Immature natural killer cell (primary cell): ENCODE measurements around the gene CEP57L1. TPM values are rescaled to one million over a fixed set of nuclear protein-coding genes. Genes with fewer than 3 reads are reported as not detected.
"Not testable (repeated sequence)": the region's sequence is repeated elsewhere in the genome, so short reads cannot be mapped to it uniquely, and the experiment has no call there.

Experiments
- DNase-seq, 3 donors: peaks; one replicate each; pipeline ENCODE4 v3.0.0; 2022; ENCODE audit warnings: mixed read lengths in 1 of 3
- H3K27ac Mint-ChIP-seq, 6 donors: one replicate each; pipeline ENCODE4 v1.8.0; 2020; ENCODE audit warnings: mixed read lengths in 6 of 6, mild to moderate bottlenecking in 5 of 6, inconsistent platforms in 4 of 6, moderate library complexity in 3 of 6
- H3K27me3 Mint-ChIP-seq, 3 donors: one replicate each; pipeline ENCODE4 v1.8.0; 2020 to 2021; ENCODE audit warnings: low read depth in 3 of 3, mild to moderate bottlenecking in 3 of 3, mixed read lengths in 3 of 3, moderate library complexity in 3 of 3, inconsistent platforms in 1 of 3
- H3K36me3 Mint-ChIP-seq, 3 donors: one replicate each; pipeline ENCODE4 v1.8.0; 2020; ENCODE audit warnings: mixed read lengths in 3 of 3, inconsistent platforms in 2 of 3, mild to moderate bottlenecking in 2 of 3
- H3K4me1 Mint-ChIP-seq, 2 donors: one replicate each; pipeline ENCODE4 v1.8.0; 2020; ENCODE audit warnings: inconsistent platforms in 2 of 2, mild to moderate bottlenecking in 2 of 2, mixed read lengths in 2 of 2, moderate library complexity in 1 of 2
- H3K4me3 Mint-ChIP-seq, 5 donors: one replicate each; pipeline ENCODE4 v1.8.0; 2020; ENCODE audit warnings: mild to moderate bottlenecking in 5 of 5, mixed read lengths in 5 of 5, inconsistent platforms in 3 of 5, moderate library complexity in 3 of 5
- H3K9me3 Mint-ChIP-seq, 6 donors: one replicate each; pipeline ENCODE4 v1.8.0; 2020; ENCODE audit warnings: mild to moderate bottlenecking in 6 of 6, mixed read lengths in 6 of 6, inconsistent platforms in 4 of 6, moderate library complexity in 3 of 6
- polyA plus RNA-seq, 3 donors: library from polyadenylated mRNA; unstranded; fragments of 300-500 nt; fragmentation: Illumina TruSeq; gene quantifications; one replicate each; pipeline ENCODE4 v1.2.3, GENCODE V29; 2021

Gene CEP57L1
- polyA plus RNA-seq, 3 donors from 2014 or later: 2.9 to 7.5 (median 6.9) TPM

DNA sequence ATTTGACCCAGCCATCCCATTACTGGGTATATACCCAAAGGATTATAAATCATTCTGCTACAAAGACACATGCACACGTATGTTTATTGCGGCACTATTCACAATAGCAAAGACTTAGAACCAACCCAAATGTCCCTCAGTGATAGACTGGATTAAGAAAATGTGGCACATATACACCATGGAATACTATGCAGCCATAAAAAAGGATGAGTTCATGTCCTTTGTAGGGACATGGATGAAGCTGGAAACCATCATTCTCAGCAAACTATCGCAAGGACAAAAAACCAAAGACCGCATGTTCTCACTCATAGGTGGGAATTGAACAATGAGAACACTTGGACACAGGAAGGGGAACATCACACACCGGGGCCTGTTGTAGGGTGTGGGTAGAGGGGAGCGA is 40.7 kb downstream of the CEP57L1 start:
- H3K4me3 Mint-ChIP-seq, H3K9me3 Mint-ChIP-seq, DNase-seq, H3K27ac Mint-ChIP-seq, H3K27me3 Mint-ChIP-seq, H3K4me1 Mint-ChIP-seq: not testable (repeated sequence)
- peaks cover 8 to 14% (median 9%) of the 10 kb centered on the region in 3 donors for H3K36me3 Mint-ChIP-seq

DNA sequence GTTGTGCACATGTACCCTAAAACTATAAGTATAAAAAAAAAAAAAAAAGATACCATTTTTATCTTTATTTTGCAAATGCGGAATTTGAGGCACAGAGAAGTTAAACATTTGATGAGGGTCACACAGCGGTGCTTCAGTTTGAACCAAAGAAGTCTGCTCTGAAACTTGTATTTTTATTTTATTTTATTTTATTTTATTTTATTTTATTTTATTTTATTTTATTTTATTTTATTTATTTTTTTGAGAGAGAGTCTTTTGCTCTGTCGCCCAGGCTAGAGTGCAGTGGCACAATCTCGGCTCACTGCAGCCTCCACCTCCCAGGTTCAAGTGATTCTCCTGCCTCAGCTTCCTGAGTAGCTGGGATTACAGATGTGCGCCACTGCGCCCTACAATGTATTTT is 41.2 kb downstream of the CEP57L1 start:
- not testable (repeated sequence) for DNase-seq, H3K27ac Mint-ChIP-seq, H3K9me3 Mint-ChIP-seq, H3K27me3 Mint-ChIP-seq, H3K4me1 Mint-ChIP-seq, H3K4me3 Mint-ChIP-seq
- peaks cover 8 to 17% (median 9%) of the 10 kb centered on the region in 3 donors for H3K36me3 Mint-ChIP-seq

DNA sequence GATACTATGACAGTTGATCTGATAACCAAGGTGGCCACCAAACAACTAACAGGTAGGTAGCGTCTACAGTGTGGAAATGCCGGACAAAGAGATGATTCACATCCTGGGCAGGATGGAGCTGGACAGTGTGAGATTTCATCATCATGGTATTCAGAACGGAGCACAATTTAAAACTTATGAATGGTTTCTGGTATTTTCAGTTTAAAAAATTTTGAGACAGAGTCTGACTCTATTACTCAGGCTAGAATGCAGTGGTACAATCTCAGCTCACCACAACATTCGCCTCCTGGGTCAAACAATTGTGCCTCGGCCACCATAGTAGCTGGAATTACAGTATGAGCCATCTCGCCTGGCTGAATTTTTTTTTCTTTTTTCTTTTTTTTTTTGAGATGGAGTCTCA is 43.8 kb downstream of the CEP57L1 start:
- Mint-ChIP-seq H3K4me1 (no peaks in the 10 kb centered on the region), H3K36me3 (peaks cover 3 to 16% (median 4%) of the 10 kb centered on the region in 3 donors), H3K9me3 (peaks cover 0 to 2% (median 0%) of the 10 kb centered on the region in 6 donors), H3K27ac (no peak overlapping the region), H3K4me3 (no peak overlapping the region), H3K27me3 (no peaks in the 10 kb centered on the region)
- DNase-seq: no peak

DNA sequence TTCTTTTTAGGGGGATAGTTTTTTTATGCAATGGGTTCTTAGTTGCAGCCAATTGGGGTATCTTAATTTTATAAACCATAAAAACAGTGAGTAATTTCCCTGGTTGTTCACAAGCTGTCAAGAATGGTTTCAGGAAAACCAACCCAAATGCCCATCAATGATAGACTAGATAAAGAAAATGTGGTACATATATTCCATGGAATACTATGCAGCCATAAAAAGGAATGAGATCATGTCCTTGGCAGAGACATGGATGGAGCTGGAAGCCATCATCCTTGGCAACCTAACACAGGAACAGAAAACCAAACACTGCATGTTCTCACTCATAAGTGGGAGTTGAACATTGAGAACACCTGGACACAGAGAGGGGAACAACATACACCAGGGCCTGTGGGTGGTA is 46.8 kb downstream of the CEP57L1 start:
- H3K36me3 Mint-ChIP-seq: peaks cover 3 to 16% (median 4%) of the 10 kb centered on the region in 3 donors
- H3K4me1 Mint-ChIP-seq, DNase-seq, H3K27me3 Mint-ChIP-seq, H3K4me3 Mint-ChIP-seq, H3K27ac Mint-ChIP-seq, H3K9me3 Mint-ChIP-seq: not testable (repeated sequence)

DNA sequence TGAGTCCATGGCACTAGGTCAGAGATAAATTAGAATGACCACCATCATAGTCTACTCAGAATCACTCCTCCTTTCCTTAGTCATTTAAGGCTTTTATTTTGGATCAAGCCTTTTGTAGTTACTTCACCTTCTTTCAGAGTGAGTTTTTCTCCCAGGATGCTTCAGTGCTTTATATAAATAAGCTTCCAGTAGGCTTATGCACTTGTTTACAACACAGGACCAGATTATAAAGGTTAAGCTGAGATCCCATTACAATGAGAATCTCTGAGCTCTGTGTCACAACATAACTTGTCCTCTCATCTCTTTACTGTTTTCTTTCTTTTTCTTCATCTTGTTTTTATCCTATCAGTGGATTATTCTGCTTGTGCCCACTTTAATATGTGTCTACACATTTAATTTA is 47.9 kb downstream of the CEP57L1 start:
- Mint-ChIP-seq H3K27me3 (no peaks in the 10 kb centered on the region), H3K4me3 (no peak overlapping the region), H3K4me1 (no peaks in the 10 kb centered on the region), H3K27ac (no peak overlapping the region), H3K9me3 (no peaks in the 10 kb centered on the region), H3K36me3 (peaks cover 3 to 21% (median 11%) of the 10 kb centered on the region in 3 donors)
- DNase-seq: no peak

DNA sequence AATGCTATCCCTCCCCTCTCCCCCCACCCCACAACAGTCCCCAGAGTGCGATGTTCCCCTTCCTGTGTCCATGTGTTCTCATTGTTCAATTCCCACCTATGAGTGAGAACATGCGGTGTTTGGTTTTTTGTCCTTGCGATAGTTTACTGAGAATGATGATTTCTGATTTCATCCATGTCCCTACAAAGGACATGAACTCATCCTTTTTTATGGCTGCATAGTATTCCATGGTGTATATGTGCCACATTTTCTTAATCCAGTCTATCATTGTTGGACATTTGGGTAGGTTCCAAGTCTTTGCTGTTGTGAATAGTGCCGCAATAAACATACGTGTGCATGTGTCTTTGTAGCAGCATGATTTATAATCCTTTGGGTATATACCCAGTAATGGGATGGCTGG is 52.9 kb downstream of the CEP57L1 start:
- not testable (repeated sequence) for H3K4me1 Mint-ChIP-seq, H3K27me3 Mint-ChIP-seq, DNase-seq, H3K9me3 Mint-ChIP-seq, H3K4me3 Mint-ChIP-seq, H3K27ac Mint-ChIP-seq
- peaks cover 5 to 27% (median 17%) of the 10 kb centered on the region in 3 donors for H3K36me3 Mint-ChIP-seq

DNA sequence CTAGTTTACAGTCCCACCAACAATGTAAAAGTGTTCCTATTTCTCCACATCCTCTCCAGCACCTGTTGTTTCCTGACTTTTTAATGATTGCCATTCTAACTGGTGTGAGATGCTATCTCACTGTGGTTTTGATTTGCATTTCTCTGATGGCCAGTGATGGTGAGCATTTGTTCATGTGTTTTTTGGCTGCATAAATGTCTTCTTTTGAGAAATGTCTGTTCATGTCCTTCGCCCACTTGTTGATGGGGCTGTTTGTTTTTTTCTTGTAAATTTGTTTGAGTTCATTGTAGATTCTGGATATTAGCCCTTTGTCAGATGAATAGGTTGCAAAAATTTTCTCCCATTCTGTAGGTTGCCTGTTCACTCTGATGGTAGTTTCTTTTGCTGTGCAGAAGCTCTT is 53.4 kb downstream of the CEP57L1 start:
- not testable (repeated sequence) for H3K27ac Mint-ChIP-seq, H3K27me3 Mint-ChIP-seq, DNase-seq, H3K9me3 Mint-ChIP-seq, H3K4me1 Mint-ChIP-seq, H3K4me3 Mint-ChIP-seq
- H3K36me3 Mint-ChIP-seq: peaks cover 5 to 30% (median 14%) of the 10 kb centered on the region in 3 donors

DNA sequence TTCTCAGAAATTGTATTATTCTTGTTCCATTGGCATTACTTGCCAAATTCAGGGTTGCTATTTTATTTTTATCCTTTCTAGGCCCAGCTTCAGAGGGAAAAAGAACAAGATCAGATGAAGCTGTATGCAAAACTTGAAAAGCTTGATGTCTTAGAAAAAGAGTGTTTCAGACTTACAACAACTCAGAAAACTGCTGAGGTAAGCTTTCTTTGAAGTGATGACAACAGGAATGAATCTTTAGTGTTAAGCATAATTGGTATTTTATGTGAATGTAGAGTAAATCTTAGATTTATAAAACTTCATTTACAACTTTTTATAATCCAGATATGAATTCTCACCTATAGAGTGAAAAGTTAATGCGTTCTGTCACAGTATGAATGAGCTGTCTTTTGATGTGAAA is 58.4 kb downstream of the CEP57L1 start:
- Mint-ChIP-seq H3K4me3 (no peak overlapping the region), H3K9me3 (peaks cover 0 to 4% (median 0%) of the 10 kb centered on the region in 6 donors), H3K27ac (no peak overlapping the region), H3K36me3 (peaks cover 19 to 40% (median 36%) of the 10 kb centered on the region in 3 donors), H3K27me3 (peaks cover 0 to 3% (median 0%) of the 10 kb centered on the region in 3 donors), H3K4me1 (no peaks in the 10 kb centered on the region)
- no peak for DNase-seq

DNA sequence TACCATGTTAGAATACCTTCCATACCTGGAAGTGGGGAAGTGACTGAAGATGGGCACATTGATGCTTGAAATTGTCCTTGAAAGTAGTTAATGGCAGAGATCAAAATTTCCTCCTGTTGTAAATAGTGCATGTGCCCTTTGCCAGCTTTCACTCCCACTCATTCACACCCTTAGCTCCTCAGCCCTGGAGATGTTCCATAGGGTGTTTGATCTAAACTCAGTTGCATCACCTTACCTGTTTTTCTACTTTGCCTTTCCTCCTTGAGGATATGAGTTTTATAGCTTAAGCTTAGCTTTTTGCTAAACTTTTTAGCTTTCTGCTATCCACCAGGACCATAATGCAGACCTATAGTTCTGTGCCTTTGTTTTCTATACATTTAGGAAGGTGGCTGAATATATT is 69.0 kb downstream of the CEP57L1 start:
- Mint-ChIP-seq H3K4me1 (no peaks in the 10 kb centered on the region), H3K9me3 (no peaks in the 10 kb centered on the region), H3K4me3 (no peak overlapping the region), H3K27me3 (no peaks in the 10 kb centered on the region), H3K27ac (no peak overlapping the region), H3K36me3 (peaks cover 3 to 18% (median 18%) of the 10 kb centered on the region in 3 donors)
- no peak for DNase-seq

DNA sequence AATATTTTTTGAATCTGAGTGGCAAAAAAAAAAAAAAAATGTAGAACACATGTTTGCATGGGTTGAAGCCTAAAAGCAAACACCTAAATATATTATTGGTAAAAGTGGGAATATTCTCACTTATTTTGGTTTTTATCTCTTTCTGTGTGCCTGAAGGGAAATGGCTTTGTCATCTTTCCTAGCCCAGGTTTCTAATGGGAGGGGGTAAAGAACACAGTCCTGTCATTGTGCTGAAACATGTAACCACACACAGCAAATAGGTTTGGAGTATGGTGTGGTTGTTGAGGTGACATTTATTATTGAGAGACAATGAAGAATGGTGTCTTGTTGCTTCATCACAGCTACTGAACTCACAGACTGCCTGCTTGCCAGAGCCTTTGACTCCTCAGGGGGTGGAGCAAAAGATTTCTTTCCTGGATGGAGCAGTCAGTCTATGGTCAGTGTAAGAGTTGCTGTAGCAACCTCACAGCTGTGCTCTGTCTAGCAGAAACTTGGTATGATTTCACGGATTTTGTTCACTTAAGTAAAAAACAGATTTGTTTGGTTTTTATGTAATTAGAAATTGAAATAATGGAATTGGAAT is 70.2 kb downstream of the CEP57L1 start:
- Mint-ChIP-seq H3K36me3 (peaks cover 3 to 18% (median 14%) of the 10 kb centered on the region in 3 donors), H3K27me3 (no peaks in the 10 kb centered on the region), H3K9me3 (no peaks in the 10 kb centered on the region), H3K4me3 (no peak overlapping the region), H3K4me1 (no peaks in the 10 kb centered on the region), H3K27ac (no peak overlapping the region)
- DNase-seq: no peak

DNA sequence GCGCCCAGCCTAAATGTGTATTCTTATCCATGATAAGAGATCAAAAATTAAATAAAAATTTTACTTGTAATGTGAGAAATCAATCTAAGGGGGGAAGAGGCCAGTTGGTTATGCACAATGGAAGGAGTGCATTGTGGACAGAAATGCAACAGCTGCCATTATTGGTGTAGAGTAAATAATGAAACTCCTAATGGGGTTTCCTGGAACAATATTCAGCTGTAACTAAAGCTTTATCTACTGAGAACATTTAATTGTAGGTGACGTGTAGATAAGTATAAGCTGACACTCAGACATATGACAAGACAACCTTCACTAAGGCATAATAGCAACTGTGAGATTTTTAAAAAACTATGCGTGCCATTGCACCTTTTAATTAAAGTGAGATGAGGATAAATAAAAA is 71.4 kb downstream of the CEP57L1 start:
- no peaks in the 10 kb centered on the region for H3K27me3 Mint-ChIP-seq
- no peaks in the 10 kb centered on the region for H3K4me1 Mint-ChIP-seq
- no peak overlapping the region for H3K27ac Mint-ChIP-seq
- H3K4me3 Mint-ChIP-seq: no peak overlapping the region
- H3K36me3 Mint-ChIP-seq: peaks cover 0 to 15% (median 6%) of the 10 kb centered on the region in 3 donors
- DNase-seq: no peak
- no peaks in the 10 kb centered on the region for H3K9me3 Mint-ChIP-seq

DNA sequence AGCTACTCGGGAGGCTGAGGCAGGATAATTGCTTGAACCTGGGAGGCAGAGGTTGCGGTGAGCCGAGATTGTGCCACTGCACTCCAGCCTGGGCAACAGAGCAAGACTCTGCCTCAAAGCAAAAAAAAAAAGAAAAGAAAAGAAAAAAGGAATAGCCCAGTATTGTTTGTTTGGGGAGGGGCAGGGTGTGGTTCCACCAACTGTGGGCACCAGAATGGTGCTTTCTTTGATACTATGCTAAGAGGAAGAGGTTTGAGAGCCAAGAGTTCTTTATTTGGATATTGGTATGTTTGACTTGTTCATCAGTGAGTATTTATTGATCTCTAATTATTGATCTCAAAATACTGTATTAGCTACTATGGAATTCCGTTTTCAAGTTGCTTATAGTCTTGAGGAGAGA is 72.3 kb downstream of the CEP57L1 start:
- Mint-ChIP-seq H3K27ac (no peak overlapping the region), H3K27me3 (no peaks in the 10 kb centered on the region), H3K4me3 (no peak overlapping the region), H3K36me3 (peaks cover 0 to 7% (median 2%) of the 10 kb centered on the region in 3 donors), H3K9me3 (no peaks in the 10 kb centered on the region), H3K4me1 (no peaks in the 10 kb centered on the region)
- DNase-seq: no peak

DNA sequence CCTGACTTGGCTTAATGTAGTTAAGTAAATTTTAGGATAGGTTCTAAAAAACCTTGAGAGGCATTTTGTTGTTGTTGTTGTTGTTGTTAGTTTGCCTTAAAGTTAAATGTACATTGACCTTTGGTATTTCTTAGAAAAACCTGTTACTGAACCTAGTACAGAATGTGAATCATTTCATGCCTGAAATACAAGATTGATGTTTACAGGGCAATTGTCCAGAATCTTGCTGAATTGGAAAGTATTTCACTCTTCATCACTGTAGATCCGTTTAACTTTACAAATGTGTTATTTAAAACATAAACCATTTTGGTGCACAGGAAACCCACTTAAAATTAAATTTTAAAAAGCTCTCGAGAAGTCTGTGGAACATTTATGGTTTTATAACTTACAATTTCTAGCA is 75.0 kb downstream of the CEP57L1 start:
- Mint-ChIP-seq H3K4me3 (no peak overlapping the region), H3K4me1 (no peaks in the 10 kb centered on the region)
- DNase-seq: no peak

DNA sequence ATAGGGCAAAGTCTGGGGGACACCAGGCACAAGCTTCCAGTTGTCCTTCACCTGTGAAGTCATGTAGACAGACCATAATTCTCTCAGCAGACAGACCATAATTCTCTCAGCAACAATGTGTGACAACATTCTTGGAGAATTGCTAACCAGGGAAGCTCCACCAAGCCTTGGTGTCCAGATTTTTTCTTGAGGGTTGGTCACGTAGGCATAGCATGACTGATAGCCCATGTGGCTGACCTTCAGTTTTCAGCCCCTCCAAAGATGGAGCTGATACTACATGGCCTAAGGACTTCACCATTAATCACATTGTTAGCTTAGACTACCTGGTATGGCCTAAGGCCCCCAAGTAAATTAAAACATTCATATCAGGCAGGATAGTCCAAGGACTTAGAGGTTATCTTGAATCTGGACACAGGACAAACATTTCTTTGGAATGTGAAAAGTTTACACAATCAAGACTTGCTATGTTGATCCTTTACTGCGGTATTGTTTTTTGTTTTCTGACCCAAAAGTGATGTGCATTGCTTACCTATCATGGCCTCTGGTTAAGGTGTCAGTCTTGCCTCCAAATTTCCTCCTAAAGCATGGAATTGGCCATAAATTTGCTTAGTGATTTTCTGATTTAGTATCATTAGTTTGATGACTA is 76.9 kb downstream of the CEP57L1 start:
- no peaks in the 10 kb centered on the region for H3K4me1 Mint-ChIP-seq
- H3K27me3 Mint-ChIP-seq: peaks cover 4% of the 10 kb centered on the region in 3 donors
- no peaks in the 10 kb centered on the region for H3K9me3 Mint-ChIP-seq
- H3K4me3 Mint-ChIP-seq: no peak overlapping the region
- H3K36me3 Mint-ChIP-seq: no peaks in the 10 kb centered on the region
- no peak for DNase-seq
- H3K27ac Mint-ChIP-seq: no peak overlapping the region

More for the DNA sequence above, 75.0 kb downstream of the CEP57L1 start:
- H3K9me3 Mint-ChIP-seq: no peaks in the 10 kb centered on the region
- no peaks in the 10 kb centered on the region for H3K36me3 Mint-ChIP-seq
- H3K27me3 Mint-ChIP-seq: peaks cover 0 to 2% (median 0%) of the 10 kb centered on the region in 3 donors
- H3K27ac Mint-ChIP-seq: no peak overlapping the region

DNA sequence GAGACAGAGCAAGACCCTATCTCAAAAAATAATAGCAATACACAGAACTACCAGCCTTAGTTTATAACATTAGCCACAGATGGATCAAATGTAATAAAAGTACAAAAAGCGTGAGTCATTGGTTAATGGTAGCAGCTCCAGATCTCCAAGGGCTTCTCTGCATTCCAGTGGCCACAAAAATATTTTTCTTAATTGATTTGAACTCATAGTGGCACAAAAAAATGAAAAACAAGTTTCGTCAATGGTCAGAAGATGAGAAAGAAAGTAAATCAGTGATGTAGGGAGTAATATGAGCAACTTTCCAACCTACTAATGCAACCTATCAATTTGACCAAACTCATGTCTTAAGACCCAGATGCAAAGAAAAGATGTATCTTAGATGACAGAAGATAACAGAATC is 79.6 kb downstream of the CEP57L1 start:
- no peak for DNase-seq
- Mint-ChIP-seq H3K36me3 (no peaks in the 10 kb centered on the region), H3K4me1 (no peaks in the 10 kb centered on the region), H3K4me3 (no peak overlapping the region), H3K27ac (no peak overlapping the region), H3K27me3 (peaks cover 4 to 7% (median 4%) of the 10 kb centered on the region in 3 donors), H3K9me3 (no peaks in the 10 kb centered on the region)
